ENCODE results near the gene DACH1.

The DACH1 gene

DNA sequence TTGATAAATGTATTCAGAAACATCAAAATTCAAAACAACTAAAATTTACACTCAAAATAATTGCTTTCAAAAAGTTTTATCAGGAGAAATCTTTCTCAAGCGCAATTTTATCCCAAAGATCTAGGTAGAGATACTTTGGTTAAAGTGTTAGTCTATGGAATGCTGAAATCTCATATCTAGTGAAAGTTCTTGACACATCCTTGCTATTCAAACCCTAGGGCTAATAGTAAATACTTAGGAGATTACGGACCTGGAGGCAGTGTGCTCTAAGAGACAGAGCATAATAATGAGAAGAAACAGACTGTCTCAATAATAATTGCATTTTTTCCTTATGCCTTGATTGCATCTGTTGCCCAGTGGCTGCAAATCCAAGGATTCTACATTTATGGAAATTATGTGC lies 330.8 kb downstream of the DACH1 start:
- no peak for DNase-seq
- in situ Hi-C loops (cut with MboI; ENCODE audit: low pct_unique_long_range_greater_than_20kb, low sequenced_read_pairs), result no loop called here

GRCh38 chr13:71524613-71525304 lies 342.2 kb downstream of the DACH1 start:
- in situ Hi-C loops (cut with MboI; ENCODE audit: low pct_unique_long_range_greater_than_20kb, low sequenced_read_pairs), result no loop called here
- DNase-seq, result no peak

- DNase-seq, result no peak
- in situ Hi-C loops (cut with MboI; ENCODE audit: low pct_unique_long_range_greater_than_20kb, low sequenced_read_pairs), result no loop called here
Measured at GRCh38 chr13:71524245-71524612, 342.8 kb downstream of the DACH1 start.

DNA sequence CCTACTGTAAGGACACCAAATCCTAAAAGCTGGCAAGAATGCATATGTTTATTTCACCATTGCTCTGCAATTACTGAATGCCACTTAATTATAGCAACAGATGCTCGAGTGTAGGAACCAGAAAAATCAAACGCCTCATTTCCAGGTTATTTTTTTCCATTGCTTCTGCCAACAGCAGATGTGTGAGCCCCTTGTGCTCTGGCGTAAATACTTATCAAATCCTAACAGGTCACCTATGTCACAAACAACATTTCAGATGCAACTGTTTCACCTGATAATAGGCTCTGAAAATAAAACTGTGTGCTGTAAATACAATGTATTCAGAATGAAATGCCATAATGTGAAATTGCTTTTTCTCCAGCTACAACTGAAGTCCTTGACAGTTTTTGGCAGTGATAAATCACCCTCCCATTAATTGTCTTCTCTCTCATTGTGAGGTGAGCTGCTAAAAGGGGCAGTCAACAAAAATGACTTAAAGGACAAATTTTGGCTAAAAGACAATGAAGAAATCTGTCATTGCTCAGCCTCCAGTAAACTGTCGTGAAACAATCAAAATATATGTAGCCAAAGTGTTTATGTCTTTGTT lies 344.0 kb downstream of the DACH1 start:
- no peak for DNase-seq

GRCh38 chr13:71517004-71517403 lies 350.0 kb downstream of the DACH1 start:
- no peak for DNase-seq
- in situ Hi-C loops (cut with MboI; ENCODE audit: low pct_unique_long_range_greater_than_20kb, low sequenced_read_pairs), result no loop called here

More for the DNA sequence above, 344.0 kb downstream of the DACH1 start:
- in situ Hi-C loops (cut with MboI; ENCODE audit: low pct_unique_long_range_greater_than_20kb, low sequenced_read_pairs), result no loop called here

DNA sequence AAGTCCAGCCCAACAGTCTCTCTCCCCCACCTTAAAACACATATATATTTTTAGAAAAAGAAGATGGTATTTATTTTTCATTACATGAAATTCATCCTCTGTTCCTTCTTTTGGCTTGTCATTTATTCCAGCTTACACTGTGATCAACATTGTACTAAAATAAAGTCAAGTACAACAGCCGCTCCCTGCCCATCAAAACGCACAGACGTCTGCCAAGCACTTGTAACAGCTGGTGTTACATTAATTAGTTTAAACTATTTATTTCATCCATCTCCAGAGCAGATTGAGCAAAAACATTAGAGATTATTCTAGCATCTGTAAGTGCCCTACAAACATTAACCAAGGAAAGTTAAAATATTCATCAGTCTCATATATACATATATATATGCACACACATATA lies 350.5 kb downstream of the DACH1 start:
- in situ Hi-C loops (cut with MboI; ENCODE audit: low pct_unique_long_range_greater_than_20kb, low sequenced_read_pairs), result no loop called here
- no peak for DNase-seq

DNA sequence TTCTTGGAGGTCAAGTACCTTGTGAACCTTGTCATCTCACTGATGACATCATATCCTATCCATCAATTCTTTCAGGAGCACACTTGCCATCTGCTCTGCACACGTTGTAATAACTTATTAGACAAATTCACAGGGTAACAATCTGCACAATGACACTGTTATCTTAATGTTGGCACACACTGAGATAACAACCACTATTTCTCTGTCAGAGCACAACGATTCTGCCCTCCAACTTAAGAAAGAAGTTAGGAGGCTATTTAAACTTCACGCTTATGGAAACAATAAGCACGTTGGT lies 351.3 kb downstream of the DACH1 start:
- in situ Hi-C loops (cut with MboI; ENCODE audit: low pct_unique_long_range_greater_than_20kb, low sequenced_read_pairs), result no loop called here
- DNase-seq, result no peak

GRCh38 chr13:71514900-71515743 lies 351.9 kb downstream of the DACH1 start:
- in situ Hi-C loops (cut with MboI; ENCODE audit: low pct_unique_long_range_greater_than_20kb, low sequenced_read_pairs), result no loop called here

DNA sequence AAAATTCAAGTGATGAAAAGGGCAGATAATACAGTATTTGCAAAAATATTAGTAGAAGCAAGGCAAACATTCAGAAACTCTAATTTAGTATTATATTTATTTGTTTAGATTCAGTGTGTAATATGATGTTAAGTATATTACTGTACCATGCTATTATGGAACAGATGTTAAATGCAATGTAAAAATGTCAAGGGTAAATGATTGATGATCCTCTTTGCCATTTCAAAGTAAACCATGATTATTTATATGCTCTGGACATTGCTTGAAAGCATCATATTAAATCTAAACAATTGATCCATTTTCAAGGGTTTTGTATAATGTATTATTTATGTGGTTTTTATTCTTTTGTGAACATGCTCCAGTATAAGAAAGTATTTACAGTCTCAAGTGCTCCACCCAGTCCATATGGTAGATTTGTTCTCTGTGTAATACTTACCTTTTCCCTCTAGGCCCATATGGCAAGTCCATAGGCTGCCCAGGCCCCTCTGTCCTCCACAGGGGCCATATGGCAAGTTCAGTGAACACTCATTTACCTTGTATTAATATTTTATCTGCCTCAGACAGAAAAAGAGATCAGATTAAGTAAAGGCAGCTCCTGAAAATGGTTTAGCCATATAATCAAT lies 353.5 kb downstream of the DACH1 start:
- in situ Hi-C loops (cut with MboI; ENCODE audit: low pct_unique_long_range_greater_than_20kb, low sequenced_read_pairs), result no loop called here
- DNase-seq, result no peak

More at GRCh38 chr13:71514900-71515743, 351.9 kb downstream of the DACH1 start:
- no peak for DNase-seq

GRCh38 chr13:71503781-71504180 lies 363.2 kb downstream of the DACH1 start:
- in situ Hi-C loops (cut with MboI; ENCODE audit: low pct_unique_long_range_greater_than_20kb, low sequenced_read_pairs), result no loop called here

DNA sequence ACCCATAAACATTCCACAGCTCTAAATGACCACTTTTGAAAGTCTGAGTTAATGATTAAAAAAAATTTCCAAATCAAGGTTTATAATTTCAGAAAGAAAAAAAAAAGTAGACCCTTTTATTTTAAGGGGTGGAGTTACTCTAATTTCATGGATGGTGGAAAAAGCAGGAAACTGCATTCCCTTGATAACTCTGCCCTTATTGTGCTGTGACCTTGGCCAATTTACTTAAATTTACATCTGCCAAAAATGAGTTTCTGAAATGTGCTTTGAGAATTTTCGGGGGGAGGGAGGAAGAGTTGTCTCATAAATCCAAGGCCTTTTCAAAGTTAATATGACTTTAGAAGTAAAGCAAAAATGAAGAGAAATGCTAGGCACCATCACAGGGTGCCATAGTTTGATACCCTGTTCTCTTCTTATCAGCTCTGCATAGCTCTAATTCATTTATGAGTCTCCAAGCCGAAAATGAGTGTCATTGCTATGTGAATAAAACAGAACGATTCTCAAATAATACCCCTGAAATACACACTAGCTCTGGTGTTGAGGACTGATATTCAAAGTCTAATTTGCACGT lies 367.0 kb downstream of the DACH1 start:
- in situ Hi-C loops (cut with MboI; ENCODE audit: low pct_unique_long_range_greater_than_20kb, low sequenced_read_pairs), result no loop called here
- DNase-seq, result no peak

More at GRCh38 chr13:71503781-71504180, 363.2 kb downstream of the DACH1 start:
- DNase-seq, result no peak

GRCh38 chr13:71499235-71499634 lies 367.8 kb downstream of the DACH1 start:
- DNase-seq, result no peak
- in situ Hi-C loops (cut with MboI; ENCODE audit: low pct_unique_long_range_greater_than_20kb, low sequenced_read_pairs), result no loop called here

- in situ Hi-C loops (cut with MboI; ENCODE audit: low pct_unique_long_range_greater_than_20kb, low sequenced_read_pairs), result no loop called here
- no peak for DNase-seq
Measured at GRCh38 chr13:71493189-71493588, 373.8 kb downstream of the DACH1 start.

DNA sequence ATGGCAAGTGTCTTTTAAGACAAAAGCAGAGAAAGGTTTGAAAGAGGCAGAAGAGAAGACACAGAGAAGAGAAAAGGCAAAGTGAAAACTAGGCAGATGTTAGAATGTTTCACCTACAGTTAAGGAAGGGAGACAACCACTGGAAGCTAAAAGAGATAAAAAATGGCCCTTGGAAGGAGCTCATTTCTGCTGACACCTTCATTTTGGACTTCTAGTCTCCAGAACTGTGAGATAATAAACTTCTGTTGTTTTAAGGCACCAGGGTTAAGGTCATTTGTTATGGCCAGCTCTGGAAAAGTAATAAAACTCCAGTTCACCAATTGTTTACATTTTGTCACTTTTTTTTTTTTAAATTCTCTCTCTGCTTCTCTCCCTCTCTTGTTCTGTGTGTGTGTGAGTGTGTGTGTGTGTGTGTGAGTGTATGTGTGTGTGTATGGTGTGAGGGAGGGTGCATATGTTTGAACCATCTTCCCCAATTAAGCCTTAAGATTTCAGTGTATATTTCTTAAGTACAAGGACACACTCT lies 374.6 kb downstream of the DACH1 start:
- in situ Hi-C loops (cut with MboI; ENCODE audit: low pct_unique_long_range_greater_than_20kb, low sequenced_read_pairs), result no loop called here
- no peak for DNase-seq

DNA sequence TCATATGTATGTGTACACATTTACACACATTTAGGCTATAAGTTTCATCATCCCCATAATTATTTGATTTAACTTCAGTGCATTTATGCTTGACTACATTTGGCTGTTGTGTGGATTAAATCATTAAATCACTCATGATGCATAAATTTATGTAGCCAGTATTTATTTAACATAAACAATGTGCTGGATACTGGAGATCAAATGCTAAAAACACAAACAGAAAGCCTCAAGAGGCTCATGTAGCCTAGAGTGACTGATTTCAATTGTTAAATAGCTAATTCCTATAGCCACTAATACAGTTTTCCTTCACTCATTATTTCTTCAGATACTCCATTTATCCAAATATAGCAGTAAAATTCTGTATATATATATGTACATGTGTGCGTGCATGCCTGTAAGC lies 376.0 kb downstream of the DACH1 start:
- in situ Hi-C loops (cut with MboI; ENCODE audit: low pct_unique_long_range_greater_than_20kb, low sequenced_read_pairs), result no loop called here
- DNase-seq, result no peak

GRCh38 chr13:71489041-71489440 lies 378.0 kb downstream of the DACH1 start:
- no peak for DNase-seq
- in situ Hi-C loops (cut with MboI; ENCODE audit: low pct_unique_long_range_greater_than_20kb, low sequenced_read_pairs), result no loop called here

- in situ Hi-C loops (cut with MboI; ENCODE audit: low pct_unique_long_range_greater_than_20kb, low sequenced_read_pairs), result no loop called here
- no peak for DNase-seq
Measured at GRCh38 chr13:71488201-71488600, 378.8 kb downstream of the DACH1 start.

DNA sequence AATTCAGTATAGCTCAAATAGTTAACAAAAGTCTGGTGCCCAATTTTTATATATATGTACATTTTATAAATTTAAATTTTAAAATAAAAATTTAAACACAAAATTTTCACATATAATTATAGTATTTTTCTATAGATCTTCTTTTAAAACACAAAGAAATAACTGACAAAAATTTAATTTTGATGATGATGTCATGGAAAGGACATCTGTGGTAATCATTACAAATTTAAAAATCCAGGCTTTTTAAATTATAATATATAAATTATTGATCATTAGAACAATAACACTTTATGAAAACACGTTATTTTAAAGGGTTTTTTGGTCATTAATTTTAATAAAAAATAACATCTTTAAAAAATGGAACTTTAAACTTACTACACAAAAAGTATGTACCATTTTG lies 381.1 kb downstream of the DACH1 start:
- no peak for DNase-seq
- in situ Hi-C loops (cut with MboI; ENCODE audit: low pct_unique_long_range_greater_than_20kb, low sequenced_read_pairs), result no loop called here

DNA sequence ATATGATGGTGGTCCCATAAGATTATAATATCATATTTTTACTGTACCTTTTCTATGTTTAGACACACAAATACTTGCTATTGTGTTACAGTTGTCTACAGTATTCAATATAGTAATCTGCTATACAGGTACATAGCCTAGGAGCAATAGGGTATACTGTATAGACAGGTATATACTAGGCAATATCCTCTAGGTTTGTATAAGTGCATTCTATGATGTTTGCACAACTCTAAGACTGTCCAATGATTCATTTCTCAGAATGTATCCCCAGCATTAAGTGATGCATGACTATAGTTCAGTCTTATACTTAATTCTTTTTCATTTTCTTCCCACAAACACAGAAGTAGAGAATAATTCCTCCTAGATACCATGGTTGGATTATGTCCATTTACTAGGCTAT lies 383.3 kb downstream of the DACH1 start:
- DNase-seq, result no peak
- in situ Hi-C loops (cut with MboI; ENCODE audit: low pct_unique_long_range_greater_than_20kb, low sequenced_read_pairs), result no loop called here
